HepG2 (cell line): ENCODE data around the gene LMAN1L. TPM values are rescaled to one million over a fixed set of nuclear protein-coding genes. Genes with fewer than 3 reads are reported as not detected.

Source experiments
- ATAC-seq: fragments of 200-7000 bp; cut with Tn5 transposase; 3 replicates; pipeline ENCODE4 v1.9.1; 2020; ENCODE audit warnings: mild to moderate bottlenecking, moderate library complexity
- BruUV-seq: library from RNA; stranded (reverse); fragments of 400-500 nt; replicated peaks from 2 replicates; lab custom pipeline; 2021; lab: Mats Ljungman, UMichigan
- CTCF ChIA-PET: fragments of 300-600 bp; formaldehyde crosslinking; extraction: SDS; loops from one replicate; lab custom pipeline; 2021; ENCODE audit warnings: low total read pairs, inconsistent platforms, low intra/inter-chr PET ratio; lab: Yijun Ruan, JAX
- POLR2A ChIA-PET: fragments of 350-600 bp; sonication (Branson Sonifier 250); formaldehyde crosslinking; loops from one replicate; lab custom pipeline; 2020; ENCODE audit warnings: antibody characterized with exemption, inconsistent platforms; lab: Yijun Ruan, JAX
- DNase-seq: peaks from one replicate; pipeline ENCODE4 v3.0.0-alpha.2; 2015; ENCODE audit warnings: low spot score
- FAIRE-seq: peaks from 3 replicates; lab custom pipeline; 2011; peaks lifted over from hg19 to GRCh38; lab: Jason Lieb, UNC
- H2AFZ ChIP-seq: one replicate; pipeline ENCODE4 v1.6.1; 2011; ENCODE audit warnings: low read length, inconsistent platforms
- H3K27ac ChIP-seq: fragments of 300-600 bp; 3 replicates; pipeline ENCODE4 v1.8.0; 2011; ENCODE audit warnings: mixed run types, mild to moderate bottlenecking, mixed read lengths, low read length, inconsistent platforms; ENCODE audit not compliant: insufficient read depth; ENCODE audit errors: extremely low read length
- H3K27me3 ChIP-seq, 2 experiments: fragments of 200-600 bp in 1 of 2; 2 replicates in 1 of 2; 3 replicates in 1 of 2; pipeline versions ENCODE4 v1.6.0 to v1.8.0; 2011; ENCODE audit warnings: low read length in 2 of 2, mild to moderate bottlenecking in 2 of 2, moderate library complexity in 2 of 2, inconsistent platforms in 1 of 2; ENCODE audit not compliant: insufficient read depth in 2 of 2, control insufficient read depth in 1 of 2
- H3K36me3 ChIP-seq, 2 experiments: fragments of 200-600 bp in 1 of 2; replicated peaks in 1 of 2; 2 replicates in 1 of 2; 3 replicates in 1 of 2; pipeline versions ENCODE4 v1.5.1 to v1.8.0; 2011; ENCODE audit warnings: low read length in 2 of 2, inconsistent platforms in 1 of 2; ENCODE audit not compliant: insufficient read depth in 2 of 2, control insufficient read depth in 1 of 2
- H3K4me1 ChIP-seq: 2 replicates; pipeline ENCODE4 v1.5.1; 2012; ENCODE audit warnings: low read length, inconsistent platforms; ENCODE audit not compliant: insufficient read depth
- H3K4me2 ChIP-seq: 2 replicates; pipeline ENCODE4 v1.6.0; 2011; ENCODE audit warnings: low read depth, low read length, inconsistent platforms
- H3K4me3 ChIP-seq, 3 experiments: fragments of 200-600 bp in 1 of 3; sonication (generic), shearing (Covaris generic) in 1 of 3; replicated peaks in 1 of 3; 2 replicates each; pipeline ENCODE4 v1.5.1; 2011 to 2016; ENCODE audit warnings: low read length in 3 of 3, inconsistent platforms in 2 of 3, low read depth in 2 of 3, mild to moderate bottlenecking in 2 of 3, control low read depth in 1 of 3, mixed read lengths in 1 of 3; ENCODE audit not compliant: insufficient read depth in 1 of 3
- H3K79me2 ChIP-seq: one replicate; pipeline ENCODE4 v1.6.1; 2011; ENCODE audit warnings: low read length, inconsistent platforms; ENCODE audit not compliant: insufficient read depth
- H3K9ac ChIP-seq: 2 replicates; pipeline ENCODE4 v1.6.0; 2011; ENCODE audit warnings: mild to moderate bottlenecking, low read depth, low read length, inconsistent platforms; ENCODE audit not compliant: insufficient read depth
- H3K9me3 ChIP-seq: 2 replicates; pipeline ENCODE4 v1.5.1; 2012; ENCODE audit warnings: mild to moderate bottlenecking, low read length
- H4K20me1 ChIP-seq: 2 replicates; pipeline ENCODE4 v1.6.0; 2011; ENCODE audit warnings: inconsistent platforms, mild to moderate bottlenecking, low read length, moderate library complexity; ENCODE audit not compliant: insufficient read depth
- FOXC1 ChIP-seq: sonication (generic); formaldehyde crosslinking; IDR thresholded peaks from 2 replicates; pipeline ENCODE4 v1.8.0; 2022; ENCODE audit warnings: mild to moderate bottlenecking, missing genetic modification reagents, borderline replicate concordance
- GATAD2A ChIP-seq: IDR thresholded peaks from 2 replicates; pipeline ENCODE4 v1.6.1; 2016
- HNRNPL ChIP-seq: fragments of 200-400 bp; formaldehyde crosslinking; IDR thresholded peaks from 2 replicates; pipeline ENCODE4 v1.6.1; 2017; ENCODE audit warnings: mild to moderate bottlenecking, low read depth, low read length
- LCORL ChIP-seq, 2 experiments: fragments of 450-650 bp in 1 of 2; sonication (generic) in 1 of 2; formaldehyde crosslinking in 1 of 2; IDR thresholded peaks; 2 replicates each; pipeline versions ENCODE4 v1.5.0 to v1.6.1; 2017 to 2020; ENCODE audit warnings: antibody characterized with exemption in 1 of 2, missing genetic modification reagents in 1 of 2
- MYNN ChIP-seq: sonication (generic); formaldehyde crosslinking; IDR thresholded peaks from 2 replicates; pipeline ENCODE4 v1.4.0; 2020; ENCODE audit warnings: mild to moderate bottlenecking, low read depth, missing genetic modification reagents
- NCOA1 ChIP-seq: sonication (generic); formaldehyde crosslinking; IDR thresholded peaks from 2 replicates; pipeline ENCODE4 v1.9.0; 2021; ENCODE audit warnings: missing genetic modification reagents
- SRSF4 ChIP-seq: fragments of 200-400 bp; formaldehyde crosslinking; IDR thresholded peaks from one replicate; pipeline ENCODE4 v1.6.1; 2018; ENCODE audit warnings: mild to moderate bottlenecking, low read depth, low read length, moderate library complexity; ENCODE audit not compliant: poor library complexity, severe bottlenecking
- THYN1 ChIP-seq: sonication (generic); formaldehyde crosslinking; IDR thresholded peaks from 2 replicates; pipeline ENCODE4 v1.8.1; 2023; ENCODE audit warnings: low read depth, mild to moderate bottlenecking, moderate library complexity, missing genetic modification reagents, borderline replicate concordance
- ZBTB3 ChIP-seq: sonication (generic); formaldehyde crosslinking; IDR thresholded peaks from 2 replicates; pipeline ENCODE4 v1.4.0; 2020; ENCODE audit warnings: low read depth, mild to moderate bottlenecking, moderate library complexity, missing genetic modification reagents, borderline replicate concordance
- ZBTB7B ChIP-seq: sonication (generic); formaldehyde crosslinking; IDR thresholded peaks from 2 replicates; pipeline ENCODE4 v1.4.0; 2020; ENCODE audit warnings: missing genetic modification reagents
- ZNF224 ChIP-seq: sonication (generic); formaldehyde crosslinking; IDR thresholded peaks from 2 replicates; pipeline ENCODE4 v1.5.0; 2020; ENCODE audit warnings: mild to moderate bottlenecking, missing genetic modification reagents
- ZNF234 ChIP-seq: sonication (generic); formaldehyde crosslinking; conservative IDR thresholded peaks from 2 replicates; pipeline ENCODE4 v1.5.1; 2020; ENCODE audit warnings: mild to moderate bottlenecking, missing genetic modification reagents
- ZSCAN12 ChIP-seq: sonication (generic); formaldehyde crosslinking; IDR thresholded peaks from 2 replicates; pipeline ENCODE4 v1.9.0; 2021; ENCODE audit warnings: mild to moderate bottlenecking, missing genetic modification reagents
- WGBS: methylation state at CpG from one replicate; pipeline ENCODE4 v1.1.6; 2017; ENCODE audit warnings: low lambda C conversion rate; 5-methylcytosine and 5-hydroxymethylcytosine counted together
- in situ Hi-C: cut with HindIII; loops from 2 replicates; pipeline ENCODE4 v1.10.0; 2017; ENCODE audit warnings: low pct_unique_long_range_greater_than_20kb; ENCODE audit not compliant: extremely low pct_ligation_motif_present
- intact Hi-C: fragments of 100-400 bp; cut with micrococcal nuclease; formaldehyde crosslinking; loops from one replicate; pipeline ENCODE4 v1.10.0; 2022; ENCODE audit not compliant: unreplicated experiment
- polyA plus RNA-seq, 8 experiments: library from polyadenylated mRNA; depleted of rRNA in 3 of 8; stranded (reverse) in 7 of 8; unstranded in 1 of 8; fragments of >200 nt; fragmentation: Illumina TruSeq in 4 of 8; extraction: Trizol in 4 of 8; gene quantifications; 2 replicates each; pipeline versions ENCODE4 v1.2.1 to v1.2.3, GENCODE V29; 2011 to 2016; ENCODE audit warnings: low read depth in 4 of 8, missing spikeins in 1 of 8, mixed read lengths in 1 of 8; ENCODE audit not compliant: insufficient read depth in 1 of 8
- total RNA-seq, 5 experiments: library from RNA; depleted of rRNA; stranded (reverse); fragments of >200 nt; fragmentation: Illumina TruSeq; extraction: Trizol; gene quantifications; 2 replicates each; pipeline ENCODE4 v1.2.3, GENCODE V29; 2016; ENCODE audit warnings: low read depth in 1 of 5
- TF ChIP-seq, protein P1 (sequence below): sonication (generic); formaldehyde crosslinking; IDR thresholded peaks from 2 replicates; pipeline ENCODE4 v1.4.0; 2020; ENCODE audit warnings: missing genetic modification reagents, borderline replicate concordance
- TF ChIP-seq, protein P2 (sequence below): IDR thresholded peaks from 2 replicates; pipeline ENCODE4 v1.6.1; 2012; ENCODE audit warnings: inconsistent platforms
- TF ChIP-seq, protein P3 (sequence below): sonication (generic); formaldehyde crosslinking; IDR thresholded peaks from 2 replicates; pipeline ENCODE4 v1.4.0; 2020; ENCODE audit warnings: missing genetic modification reagents; ENCODE audit errors: not compliant biosample characterization
- TF ChIP-seq, protein P4 (sequence below): sonication (generic); formaldehyde crosslinking; IDR thresholded peaks from 2 replicates; pipeline ENCODE4; 2020; ENCODE audit warnings: missing genetic modification reagents, mild to moderate bottlenecking, borderline replicate concordance

LMAN1L gene
- total and polyA plus RNA-seq, 2 of the 13 experiments (the other 11 are each of a cell fraction or from before 2014, with no cell fraction given): not detected

DNA sequence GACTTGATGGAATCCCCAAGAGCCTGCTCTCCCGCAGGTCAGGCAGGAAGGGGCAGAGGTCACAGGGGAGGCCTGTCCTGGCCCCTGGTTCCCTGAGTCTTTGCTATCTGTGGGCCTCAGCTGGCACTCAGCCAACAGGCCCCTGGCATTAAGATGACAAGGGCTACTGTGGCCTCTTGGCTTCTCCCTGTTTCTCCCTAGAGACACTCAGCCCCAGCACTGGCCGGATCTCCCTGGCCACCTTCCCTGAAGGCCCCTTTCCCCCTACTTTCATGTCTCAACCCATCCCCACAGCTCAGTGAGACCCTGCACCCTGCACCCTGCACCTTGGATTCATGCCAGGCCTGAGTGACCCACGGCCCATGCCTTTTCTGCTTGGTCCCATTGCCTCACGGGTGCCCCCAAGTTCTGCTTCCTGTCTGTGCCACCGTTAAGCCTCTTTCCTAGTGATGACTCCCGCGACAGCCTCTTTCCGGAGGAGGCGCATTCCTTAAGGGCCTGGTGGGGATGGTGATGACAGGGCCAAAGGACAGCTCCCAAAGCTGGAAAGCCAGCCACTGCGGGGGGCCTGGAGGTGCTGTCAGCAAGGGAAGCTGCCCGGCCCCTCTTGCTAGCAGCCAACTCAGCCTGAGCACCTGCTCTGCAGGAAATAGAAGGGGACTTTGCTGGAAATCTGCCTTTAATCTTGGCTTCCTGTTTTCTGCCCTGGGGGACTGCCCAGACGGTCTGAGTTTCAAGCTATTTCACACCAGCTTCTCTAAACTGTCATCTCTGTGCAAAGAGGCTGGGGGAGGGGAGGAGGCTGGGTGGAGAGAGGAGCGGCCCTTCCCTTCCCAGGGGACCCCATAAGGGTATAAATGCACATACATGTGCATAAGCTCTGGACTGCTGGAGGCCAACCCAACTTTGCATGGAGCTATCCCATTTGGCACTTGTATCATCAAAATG lies 35.5 kb upstream of the LMAN1L start:
- ATAC-seq (peak; percentile 30), FAIRE-seq (no peak), DNase-seq (no peak)
- Histone ChIP-seq H3K9me3 (no peaks in the 10 kb centered on the region), H3K36me3 (no peaks in the 10 kb centered on the region), H3K4me3 (peak overlapping the region; percentile 8 to 51 (median 23); a peak in 2 of 6 replicates), H3K27ac (peak overlapping the region; percentile 1), H4K20me1 (no peaks in the 10 kb centered on the region), H2AFZ (no peak overlapping the region), H3K4me1 (peaks cover 89% of the 10 kb centered on the region), H3K79me2 (no peaks in the 10 kb centered on the region), H3K4me2 (peak overlapping the region; percentile 81), H3K27me3 (no peaks in the 10 kb centered on the region), H3K9ac (peak overlapping the region; percentile 13; the same call in 1 of the 2 replicates)
- CTCF ChIA-PET: interaction anchor here (2.5 kb wide), 1 partner anchor 23 kb away, joined by 6 read pairs; no protein-coding TSS in a partner anchor
- in situ Hi-C loops (loop anchor here (10.0 kb wide), 1 partner anchor 178 kb away; the partner anchor contains the start of gene RPP25), intact Hi-C loops (no loop called here)
- WGBS: 1% methylated on average over 6 of the region's 13 CpGs
- BruUV-seq: no TSS peak
- POLR2A ChIA-PET: interaction anchor here (0.7 to 2.3 kb wide), 7 partner anchors 8 to 591 kb away, joined by 3 to 7 read pairs (median 5); partner anchors contain the start of genes CLK3, CYP1A1 and MAN2C1
- no peak for TF ChIP-seq THYN1 (CRISPR knock-in tag)
- no peak for TF ChIP-seq ZNF224 (CRISPR knock-in tag)
- TF ChIP-seq, protein P1, sequence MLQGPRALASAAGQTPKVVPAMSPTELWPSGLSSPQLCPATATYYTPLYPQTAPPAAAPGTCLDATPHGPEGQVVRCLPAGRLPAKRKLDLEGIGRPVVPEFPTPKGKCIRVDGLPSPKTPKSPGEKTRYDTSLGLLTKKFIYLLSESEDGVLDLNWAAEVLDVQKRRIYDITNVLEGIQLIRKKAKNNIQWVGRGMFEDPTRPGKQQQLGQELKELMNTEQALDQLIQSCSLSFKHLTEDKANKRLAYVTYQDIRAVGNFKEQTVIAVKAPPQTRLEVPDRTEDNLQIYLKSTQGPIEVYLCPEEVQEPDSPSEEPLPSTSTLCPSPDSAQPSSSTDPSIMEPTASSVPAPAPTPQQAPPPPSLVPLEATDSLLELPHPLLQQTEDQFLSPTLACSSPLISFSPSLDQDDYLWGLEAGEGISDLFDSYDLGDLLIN: no peak
- no peak for TF ChIP-seq MYNN (CRISPR knock-in tag)
- TF ChIP-seq ZNF234 (CRISPR knock-in tag): no peak
- no peak for TF ChIP-seq ZSCAN12 (CRISPR knock-in tag)
- TF ChIP-seq LCORL (IDR thresholded peaks at IDR 0.05): peak; percentile 64
- no peak for TF ChIP-seq LCORL (CRISPR knock-in tag; IDR thresholded peaks at IDR 0.05)
- peak; percentile 27; the same call in 1 of the 2 replicates for TF ChIP-seq GATAD2A (CRISPR knock-in tag)
- TF ChIP-seq FOXC1 (CRISPR knock-in tag): no peak
- TF ChIP-seq ZBTB7B (CRISPR knock-in tag): 0 out of 2 replicates have a peak, but pooled peaks have one; percentile 13
- TF ChIP-seq ZBTB3 (CRISPR knock-in tag): no peak
- no peak for TF ChIP-seq NCOA1 (CRISPR knock-in tag)
- TF ChIP-seq, protein P2, sequence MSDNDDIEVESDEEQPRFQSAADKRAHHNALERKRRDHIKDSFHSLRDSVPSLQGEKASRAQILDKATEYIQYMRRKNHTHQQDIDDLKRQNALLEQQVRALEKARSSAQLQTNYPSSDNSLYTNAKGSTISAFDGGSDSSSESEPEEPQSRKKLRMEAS: 0 out of 2 replicates have a peak, but pooled peaks have one; percentile 42
- TF ChIP-seq SRSF4: no peak
- TF ChIP-seq, protein P3, sequence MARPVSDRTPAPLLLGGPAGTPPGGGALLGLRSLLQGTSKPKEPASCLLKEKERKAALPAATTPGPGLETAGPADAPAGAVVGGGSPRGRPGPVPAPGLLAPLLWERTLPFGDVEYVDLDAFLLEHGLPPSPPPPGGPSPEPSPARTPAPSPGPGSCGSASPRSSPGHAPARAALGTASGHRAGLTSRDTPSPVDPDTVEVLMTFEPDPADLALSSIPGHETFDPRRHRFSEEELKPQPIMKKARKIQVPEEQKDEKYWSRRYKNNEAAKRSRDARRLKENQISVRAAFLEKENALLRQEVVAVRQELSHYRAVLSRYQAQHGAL (CRISPR knock-in tag): no peak
- TF ChIP-seq, protein P4, sequence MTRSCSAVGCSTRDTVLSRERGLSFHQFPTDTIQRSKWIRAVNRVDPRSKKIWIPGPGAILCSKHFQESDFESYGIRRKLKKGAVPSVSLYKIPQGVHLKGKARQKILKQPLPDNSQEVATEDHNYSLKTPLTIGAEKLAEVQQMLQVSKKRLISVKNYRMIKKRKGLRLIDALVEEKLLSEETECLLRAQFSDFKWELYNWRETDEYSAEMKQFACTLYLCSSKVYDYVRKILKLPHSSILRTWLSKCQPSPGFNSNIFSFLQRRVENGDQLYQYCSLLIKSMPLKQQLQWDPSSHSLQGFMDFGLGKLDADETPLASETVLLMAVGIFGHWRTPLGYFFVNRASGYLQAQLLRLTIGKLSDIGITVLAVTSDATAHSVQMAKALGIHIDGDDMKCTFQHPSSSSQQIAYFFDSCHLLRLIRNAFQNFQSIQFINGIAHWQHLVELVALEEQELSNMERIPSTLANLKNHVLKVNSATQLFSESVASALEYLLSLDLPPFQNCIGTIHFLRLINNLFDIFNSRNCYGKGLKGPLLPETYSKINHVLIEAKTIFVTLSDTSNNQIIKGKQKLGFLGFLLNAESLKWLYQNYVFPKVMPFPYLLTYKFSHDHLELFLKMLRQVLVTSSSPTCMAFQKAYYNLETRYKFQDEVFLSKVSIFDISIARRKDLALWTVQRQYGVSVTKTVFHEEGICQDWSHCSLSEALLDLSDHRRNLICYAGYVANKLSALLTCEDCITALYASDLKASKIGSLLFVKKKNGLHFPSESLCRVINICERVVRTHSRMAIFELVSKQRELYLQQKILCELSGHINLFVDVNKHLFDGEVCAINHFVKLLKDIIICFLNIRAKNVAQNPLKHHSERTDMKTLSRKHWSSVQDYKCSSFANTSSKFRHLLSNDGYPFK (CRISPR knock-in tag): peak; percentile 77; the same call in 1 of the 2 replicates
- TF ChIP-seq HNRNPL: peak; percentile 62; the same call in 1 of the 2 replicates
